SK-N-MC (cell line): ENCODE results near the gene TKTL1.

Experiments used
- EZH2 ChIP-seq: fragments of 200-600 bp; sonication (generic); IDR thresholded peaks from one replicate; pipeline ENCODE4 v1.6.1; 2017; ENCODE audit warnings: antibody characterized with exemption
- POLR2AphosphoS5 ChIP-seq: IDR thresholded peaks from 2 replicates; pipeline ENCODE4 v1.6.1; 2012; ENCODE audit warnings: mild to moderate bottlenecking, low read depth, low read length, borderline replicate concordance

DNA sequence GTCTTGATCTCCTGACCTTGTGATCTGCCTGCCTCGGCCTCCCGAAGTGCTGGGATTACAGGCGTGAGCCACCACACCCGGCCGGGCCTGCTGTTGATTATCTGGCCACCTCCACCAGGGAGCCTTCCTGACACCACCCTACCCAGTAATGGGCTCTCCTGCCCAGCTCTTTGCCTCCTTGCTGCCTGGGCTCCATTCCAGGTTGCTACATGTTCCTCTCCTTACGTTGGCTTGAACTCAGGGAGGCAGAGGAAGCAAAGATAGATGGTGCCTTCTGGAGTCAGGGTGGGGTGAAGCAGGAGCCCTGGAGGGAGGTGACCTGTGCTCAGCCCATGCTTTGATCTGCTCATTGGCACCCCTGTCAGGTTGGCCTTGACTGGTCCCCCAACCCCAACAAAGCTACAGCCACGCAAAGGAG is 52.5 kb downstream of the TKTL1 start:
- peak; percentile 25; the same call in 1 of the 2 replicates for TF ChIP-seq POLR2AphosphoS5
- TF ChIP-seq EZH2 = no peak
